SK-N-MC (cell line): ENCODE measurements around the gene ST6GALNAC3.

Source experiments
- EZH2 ChIP-seq: fragments of 200-600 bp; sonication (generic); IDR thresholded peaks from one replicate; pipeline ENCODE4 v1.6.1; 2017; ENCODE audit warnings: antibody characterized with exemption
- FOXP2 ChIP-seq: optimal IDR thresholded peaks from 2 replicates; pipeline ENCODE3; 2011; ENCODE audit warnings: mild to moderate bottlenecking, moderate library complexity; ENCODE audit not compliant: insufficient read depth; ENCODE audit errors: extremely low read length, control extremely low read depth
- POLR2AphosphoS5 ChIP-seq: IDR thresholded peaks from 2 replicates; pipeline ENCODE4 v1.6.1; 2012; ENCODE audit warnings: mild to moderate bottlenecking, low read depth, low read length, borderline replicate concordance

DNA sequence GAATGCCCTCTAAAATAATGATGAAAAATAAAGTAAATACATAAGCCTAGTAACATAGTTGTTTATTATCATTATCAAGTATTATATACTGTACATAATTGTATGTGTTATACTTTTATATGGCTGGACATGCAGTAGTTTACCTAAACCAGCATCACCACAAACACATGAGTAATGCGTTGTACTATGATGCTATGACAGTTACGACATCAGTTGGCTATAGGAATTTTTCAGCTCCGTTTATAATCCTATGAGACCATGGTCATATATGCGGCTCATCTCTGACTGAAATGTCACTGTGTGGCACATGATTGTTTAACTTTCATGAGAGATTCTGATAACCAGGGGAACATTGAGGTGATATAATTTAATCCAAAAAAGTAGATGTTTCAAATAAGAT lies 352.1 kb downstream of the ST6GALNAC3 start:
- no peak for TF ChIP-seq EZH2
- no peak for TF ChIP-seq POLR2AphosphoS5
- no peak for TF ChIP-seq FOXP2
